ENCODE data around the gene UGT1A8.

Gene UGT1A8

GRCh38 chr2:233772153-233772552 is 154.7 kb downstream of the UGT1A8 start:
- DNase-seq = no peak

- DNase-seq = no peak
Measured at GRCh38 chr2:233772583-233772982, 155.2 kb downstream of the UGT1A8 start.

GRCh38 chr2:233773854-233774253 is 156.4 kb downstream of the UGT1A8 start:
- no peak for DNase-seq

GRCh38 chr2:233775414-233775813 is 158.0 kb downstream of the UGT1A8 start:
- no peak for DNase-seq

- DNase-seq = no peak
Measured at GRCh38 chr2:233778030-233778429, 160.6 kb downstream of the UGT1A8 start, which contains the start of gene MROH2A. Gene MROH2A (plus strand): TSS chr2:233778330. CDS start chr2:233779359, 1,029 bp downstream.

- DNase-seq = no peak
Measured at GRCh38 chr2:233779722-233780121, 162.3 kb downstream of the UGT1A8 start.

- DNase-seq = no peak
Measured at GRCh38 chr2:233780771-233781170, 163.3 kb downstream of the UGT1A8 start.

GRCh38 chr2:233789554-233789953 is 172.1 kb downstream of the UGT1A8 start:
- no peak for DNase-seq

- DNase-seq = no peak
Measured at GRCh38 chr2:233791151-233791882, 173.9 kb downstream of the UGT1A8 start.

GRCh38 chr2:233791883-233792329 is 174.5 kb downstream of the UGT1A8 start:
- DNase-seq = no peak

- no peak for DNase-seq
Measured at GRCh38 chr2:233792720-233793119, 175.3 kb downstream of the UGT1A8 start.

GRCh38 chr2:233793465-233794127 is 176.2 kb downstream of the UGT1A8 start:
- DNase-seq = no peak

- DNase-seq = no peak
Measured at GRCh38 chr2:233794128-233794658, 176.8 kb downstream of the UGT1A8 start.

GRCh38 chr2:233795735-233796171 is 178.3 kb downstream of the UGT1A8 start:
- DNase-seq = no peak

- DNase-seq = no peak
Measured at GRCh38 chr2:233796254-233796653, 178.8 kb downstream of the UGT1A8 start.

GRCh38 chr2:233798335-233799086 is 181.1 kb downstream of the UGT1A8 start:
- DNase-seq = no peak

- no peak for DNase-seq
Measured at GRCh38 chr2:233799087-233799665, 181.7 kb downstream of the UGT1A8 start.

- DNase-seq = no peak
Measured at GRCh38 chr2:233799716-233800115, 182.3 kb downstream of the UGT1A8 start.

GRCh38 chr2:233800208-233800607 is 182.8 kb downstream of the UGT1A8 start:
- DNase-seq = no peak

GRCh38 chr2:233801357-233802131 is 184.1 kb downstream of the UGT1A8 start:
- no peak for DNase-seq

GRCh38 chr2:233802132-233802815 is 184.8 kb downstream of the UGT1A8 start:
- DNase-seq = no peak
